BE2C (cell line): ENCODE measurements around the gene TPST1.

Source experiments
- DNase-seq: peaks from one replicate; pipeline ENCODE4 v3.0.0-alpha.2; 2020
- H3K27me3 ChIP-seq: fragments of 250-450 bp; sonication (Bioruptor Pico); 2 replicates; pipeline ENCODE4 v1.5.1; 2020; ENCODE audit warnings: mild to moderate bottlenecking
- H3K36me3 ChIP-seq: fragments of 250-450 bp; sonication (Bioruptor Pico); 2 replicates; pipeline ENCODE4 v1.5.1; 2020; ENCODE audit warnings: mild to moderate bottlenecking
- H3K4me1 ChIP-seq: fragments of 250-450 bp; sonication (Bioruptor Pico); 2 replicates; pipeline ENCODE4 v1.5.1; 2020
- H3K4me3 ChIP-seq: 2 replicates; pipeline ENCODE4 v1.5.1; 2011; ENCODE audit warnings: low read depth, low read length
- H3K9me3 ChIP-seq: fragments of 250-450 bp; sonication (Bioruptor Pico); 2 replicates; pipeline ENCODE4 v1.5.1; 2020
- TF ChIP-seq, protein P1 (sequence below): IDR thresholded peaks from 2 replicates; pipeline ENCODE4 v1.5.1; 2012; ENCODE audit warnings: mild to moderate bottlenecking, low read depth, low read length

TPST1 gene

DNA sequence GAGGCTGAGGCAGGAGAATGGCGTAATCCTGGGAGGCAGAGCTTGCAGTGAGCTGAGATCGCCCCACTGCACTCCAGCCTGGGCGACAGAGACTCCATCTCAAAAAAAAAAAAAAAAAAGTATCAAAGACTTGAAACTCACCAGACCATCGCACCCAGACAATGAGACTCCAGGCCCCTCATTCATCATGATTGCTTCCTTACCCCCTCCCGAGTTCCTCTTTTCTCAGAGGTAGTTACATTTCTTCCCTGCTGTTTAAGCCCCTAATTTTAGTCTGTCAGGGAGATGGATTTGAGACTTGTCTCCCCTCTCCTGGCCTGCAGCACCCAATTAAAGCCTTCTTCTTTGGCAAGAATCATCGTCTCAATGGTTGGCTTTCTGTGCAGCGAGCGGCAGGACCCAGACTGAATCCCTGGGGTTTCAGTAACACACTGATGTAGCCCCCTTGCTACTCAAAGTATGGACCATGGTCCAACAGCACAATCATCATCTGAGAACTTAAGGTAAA is 19.4 kb upstream of the TPST1 start:
- H3K9me3 ChIP-seq, result no peaks in the 10 kb centered on the region
- TF ChIP-seq, protein P1, sequence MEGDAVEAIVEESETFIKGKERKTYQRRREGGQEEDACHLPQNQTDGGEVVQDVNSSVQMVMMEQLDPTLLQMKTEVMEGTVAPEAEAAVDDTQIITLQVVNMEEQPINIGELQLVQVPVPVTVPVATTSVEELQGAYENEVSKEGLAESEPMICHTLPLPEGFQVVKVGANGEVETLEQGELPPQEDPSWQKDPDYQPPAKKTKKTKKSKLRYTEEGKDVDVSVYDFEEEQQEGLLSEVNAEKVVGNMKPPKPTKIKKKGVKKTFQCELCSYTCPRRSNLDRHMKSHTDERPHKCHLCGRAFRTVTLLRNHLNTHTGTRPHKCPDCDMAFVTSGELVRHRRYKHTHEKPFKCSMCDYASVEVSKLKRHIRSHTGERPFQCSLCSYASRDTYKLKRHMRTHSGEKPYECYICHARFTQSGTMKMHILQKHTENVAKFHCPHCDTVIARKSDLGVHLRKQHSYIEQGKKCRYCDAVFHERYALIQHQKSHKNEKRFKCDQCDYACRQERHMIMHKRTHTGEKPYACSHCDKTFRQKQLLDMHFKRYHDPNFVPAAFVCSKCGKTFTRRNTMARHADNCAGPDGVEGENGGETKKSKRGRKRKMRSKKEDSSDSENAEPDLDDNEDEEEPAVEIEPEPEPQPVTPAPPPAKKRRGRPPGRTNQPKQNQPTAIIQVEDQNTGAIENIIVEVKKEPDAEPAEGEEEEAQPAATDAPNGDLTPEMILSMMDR, result no peak
- no peak for DNase-seq
- no peaks in the 10 kb centered on the region for H3K27me3 ChIP-seq
- H3K4me1 ChIP-seq, result no peaks in the 10 kb centered on the region
- no peaks in the 10 kb centered on the region for H3K36me3 ChIP-seq
- H3K4me3 ChIP-seq, result no peak overlapping the region

DNA sequence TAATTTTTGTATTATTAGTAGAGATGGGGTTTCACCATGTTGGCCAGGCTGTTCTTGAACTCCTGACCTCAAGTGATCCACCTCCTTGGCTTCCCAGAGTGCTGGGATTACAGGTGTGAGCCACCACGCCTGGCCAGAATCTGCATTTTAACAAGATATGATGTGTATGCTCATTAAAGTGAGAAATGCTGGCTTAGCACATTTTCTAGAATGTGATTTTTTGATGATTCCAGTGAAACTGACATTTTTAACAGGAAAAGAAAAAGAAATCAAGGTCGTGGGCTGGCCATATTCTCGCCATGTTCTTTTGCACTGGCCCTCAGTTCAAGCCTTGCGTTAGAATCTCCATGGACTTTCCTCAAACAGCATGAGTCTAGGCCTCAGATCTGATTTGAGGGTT is 18.1 kb upstream of the TPST1 start:
- no peak for DNase-seq

DNA sequence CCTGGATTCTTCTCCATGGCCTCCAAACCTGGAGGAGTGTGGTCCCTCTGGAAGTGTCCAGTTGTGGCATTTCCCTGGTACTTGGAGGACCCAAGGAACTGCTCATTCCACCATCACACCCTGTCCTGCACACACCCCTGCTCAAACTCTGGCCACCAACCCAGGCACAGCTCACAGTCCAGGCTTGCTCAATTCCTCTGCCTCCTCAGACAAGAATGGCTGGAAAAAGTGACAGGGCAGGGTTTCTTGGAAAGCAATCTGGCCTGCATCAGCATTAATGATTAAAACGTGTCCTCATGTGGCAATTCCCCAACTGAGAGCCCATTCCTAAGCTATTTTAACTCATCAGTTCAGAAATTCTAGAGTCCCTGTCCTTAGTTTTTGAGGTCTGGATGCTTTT is 17.2 kb upstream of the TPST1 start:
- H3K9me3 ChIP-seq, result no peaks in the 10 kb centered on the region
- TF ChIP-seq, protein P1, result no peak
- H3K4me1 ChIP-seq, result no peaks in the 10 kb centered on the region
- no peak overlapping the region for H3K4me3 ChIP-seq
- H3K36me3 ChIP-seq, result no peaks in the 10 kb centered on the region
- no peak for DNase-seq
- H3K27me3 ChIP-seq, result no peaks in the 10 kb centered on the region

More for the DNA sequence above, 18.1 kb upstream of the TPST1 start:
- no peak overlapping the region for H3K4me3 ChIP-seq
- no peaks in the 10 kb centered on the region for H3K27me3 ChIP-seq
- no peaks in the 10 kb centered on the region for H3K4me1 ChIP-seq
- TF ChIP-seq, protein P1, result no peak
- no peaks in the 10 kb centered on the region for H3K9me3 ChIP-seq
- no peaks in the 10 kb centered on the region for H3K36me3 ChIP-seq

DNA sequence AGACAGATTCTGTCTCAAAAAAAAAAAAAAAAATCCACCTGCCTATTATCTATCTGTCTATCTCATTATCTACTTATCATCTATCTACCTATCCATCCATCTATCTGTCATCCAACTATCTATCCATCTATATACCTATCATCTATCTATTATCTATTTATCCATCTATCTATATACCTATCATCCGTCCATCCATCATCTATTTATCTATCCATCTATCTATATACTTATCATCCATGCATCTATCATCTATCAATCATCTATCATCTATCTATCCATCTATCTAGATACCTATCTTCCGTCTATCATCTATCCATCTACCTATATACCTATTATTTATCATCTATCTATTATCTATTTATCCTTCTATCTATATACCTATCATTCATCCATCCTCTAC is 16.5 kb upstream of the TPST1 start:
- H3K9me3 ChIP-seq, result no peaks in the 10 kb centered on the region
- no peak for DNase-seq
- H3K36me3 ChIP-seq, result no peaks in the 10 kb centered on the region
- TF ChIP-seq, protein P1, result no peak
- H3K4me1 ChIP-seq, result no peaks in the 10 kb centered on the region
- H3K4me3 ChIP-seq, result no peak overlapping the region
- H3K27me3 ChIP-seq, result no peaks in the 10 kb centered on the region

DNA sequence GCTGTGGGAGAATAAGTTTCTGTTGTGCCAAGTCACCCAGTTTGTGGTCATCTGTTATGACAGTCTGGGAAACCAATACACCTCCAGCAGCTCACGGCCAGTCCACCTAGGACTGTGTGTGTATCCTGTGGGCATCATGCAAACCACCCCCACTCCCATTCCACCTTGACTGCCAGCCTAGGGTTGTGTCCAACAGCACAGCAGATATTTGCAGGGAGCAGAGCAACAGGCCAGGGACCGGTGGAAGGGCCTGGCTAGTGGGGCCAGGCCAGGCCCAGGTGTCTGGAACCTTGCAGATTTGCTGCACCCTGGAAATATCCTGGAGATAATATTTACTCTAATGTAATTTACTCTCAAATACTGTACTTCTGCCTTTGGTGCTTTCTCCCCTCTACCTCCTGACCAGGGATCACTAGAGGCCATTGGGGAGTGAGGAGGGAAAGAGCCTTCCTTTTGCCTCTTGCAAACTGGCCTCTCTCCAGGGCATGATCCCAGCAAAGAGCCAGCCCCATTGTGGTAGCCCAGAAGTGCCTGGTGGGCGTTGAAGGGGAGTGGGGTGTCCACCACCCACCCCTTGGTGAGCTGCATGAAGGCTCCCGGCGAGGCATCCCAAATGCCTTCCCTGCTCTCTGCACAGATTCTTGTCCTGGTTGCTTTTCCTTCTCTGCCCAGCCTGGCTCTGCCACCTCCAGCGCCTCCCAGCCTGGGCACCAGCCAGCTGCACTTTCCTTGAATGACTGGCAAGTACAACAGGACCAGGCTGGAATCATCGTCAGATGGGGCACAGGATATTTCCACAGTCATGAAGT is 15.2 kb upstream of the TPST1 start:
- H3K36me3 ChIP-seq, result no peaks in the 10 kb centered on the region
- DNase-seq, result no peak
- H3K4me1 ChIP-seq, result no peaks in the 10 kb centered on the region
- H3K27me3 ChIP-seq, result no peaks in the 10 kb centered on the region
- no peaks in the 10 kb centered on the region for H3K9me3 ChIP-seq
- H3K4me3 ChIP-seq, result no peak overlapping the region
- TF ChIP-seq, protein P1, result no peak

DNA sequence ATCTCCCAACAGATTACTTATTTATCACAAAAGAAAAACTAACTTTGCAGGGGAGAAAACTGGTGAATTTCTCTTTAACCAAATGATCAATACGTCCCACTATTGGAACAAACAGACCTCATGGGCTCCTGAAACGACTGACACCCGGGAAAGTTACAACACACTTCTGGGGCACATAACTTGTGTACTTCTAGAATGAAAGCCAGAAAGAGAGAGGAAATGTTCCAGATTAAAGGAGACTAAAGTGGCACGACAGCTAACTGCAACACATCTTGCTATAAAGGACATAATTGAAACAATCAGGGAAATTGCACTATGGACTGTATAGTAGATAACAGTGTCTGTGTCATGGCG is 14.7 kb upstream of the TPST1 start:
- Histone ChIP-seq H3K9me3 (no peaks in the 10 kb centered on the region), H3K4me3 (no peak overlapping the region), H3K27me3 (no peaks in the 10 kb centered on the region), H3K36me3 (no peaks in the 10 kb centered on the region), H3K4me1 (no peaks in the 10 kb centered on the region)
- no peak for DNase-seq
- TF ChIP-seq, protein P1, result no peak
